Measurements from ENCODE around the gene FXYD7. TPM values are rescaled to one million over a fixed set of nuclear protein-coding genes. Genes with fewer than 3 reads are reported as not detected.

Gene FXYD7
- total and polyA plus RNA-seq, 4 experiments from 2014 or later = 5.5 to 11.1 (median 9.9) TPM

DNA sequence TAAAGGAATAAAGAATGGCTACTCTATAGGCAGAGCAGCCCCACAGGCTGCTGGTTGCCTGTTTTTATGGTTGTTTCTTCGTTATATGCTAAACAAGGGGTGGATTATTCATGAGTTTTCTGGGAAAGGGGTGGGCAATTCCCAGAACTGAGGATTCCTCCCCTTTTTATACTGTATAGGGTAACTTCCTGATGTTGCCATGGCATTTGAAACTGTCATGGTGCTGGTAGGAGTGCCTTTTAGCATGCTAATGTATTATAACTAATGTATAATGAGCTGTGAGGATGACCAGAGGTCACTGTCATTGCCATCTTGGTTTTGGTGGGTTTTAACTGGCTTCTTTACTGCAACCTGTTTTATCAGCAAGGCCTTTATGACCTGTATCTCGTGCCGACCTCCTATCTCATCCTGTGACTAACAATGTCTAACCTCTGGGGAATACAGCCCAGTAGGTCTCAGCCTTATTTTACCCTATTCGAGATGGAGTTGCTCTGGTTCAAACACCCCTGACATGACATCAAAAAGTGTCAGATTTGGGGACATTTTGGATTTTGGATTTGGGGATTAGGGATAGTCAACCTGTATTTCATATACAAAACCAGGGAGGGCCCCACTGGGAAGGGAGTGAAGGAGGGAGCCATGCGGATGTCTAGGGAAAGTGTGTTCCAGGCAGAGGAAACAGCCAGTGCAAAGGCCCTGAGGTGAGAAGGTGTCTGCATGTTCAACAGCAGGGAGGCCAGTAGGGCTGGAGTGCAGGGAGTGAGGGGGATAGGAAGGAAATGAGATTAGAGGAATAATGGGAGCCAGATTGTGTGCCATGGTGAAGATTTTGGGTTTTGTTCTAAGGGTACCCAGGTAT lies 22.4 kb downstream of the FXYD7 start:
- peak overlapping the region; percentile 7 to 87 (median 58) for H3K27ac Mint-ChIP-seq
- H3K4me1 Mint-ChIP-seq = peaks cover 32 to 85% (median 59%) of the 10 kb centered on the region in 4 donors
- peaks cover 0 to 26% (median 13%) of the 10 kb centered on the region in 8 donors for H3K9me3 Mint-ChIP-seq
- Histone ChIP-seq H3K27ac (ENCODE audit: low read depth, low read length) (no peak overlapping the region), H3K4me3 (ENCODE audit: low read length in 2 of 2) (no peak overlapping the region), H3K27me3 (ENCODE audit: insufficient read depth, low read length) (no peaks in the 10 kb centered on the region), H3K36me3 (ENCODE audit: insufficient read depth, low read length) (peaks cover 79% of the 10 kb centered on the region), H3K4me1 (ENCODE audit: insufficient read depth, low read length) (peaks cover 73% of the 10 kb centered on the region), H3K9me3 (ENCODE audit: control insufficient read depth in 1 of 2, low read length in 2 of 2) (peaks cover 0 to 8% of the 10 kb centered on the region in 2 donors)
- no peaks in the 10 kb centered on the region for H3K27me3 Mint-ChIP-seq
- intact Hi-C loops (cut with micrococcal nuclease) = no loop called here
- CTCF ChIA-PET (ENCODE audit: partially characterized antibody) = interaction anchor here (1.7 to 2.0 kb wide), 2 partner anchors 12 to 41 kb away, joined by 4 to 6 read pairs; no protein-coding TSS in a partner anchor
- POLR2A ChIA-PET (ENCODE audit: partially characterized antibody) = interaction anchor here (1.3 to 16.0 kb wide), 4 partner anchors 7 to 71 kb away, joined by 3 to 140 read pairs (median 55); partner anchors contain the start of gene FXYD5
- peak overlapping the region in 4 of 8 donors; percentile 25 to 59 (median 48) for H3K4me3 Mint-ChIP-seq
- H3K36me3 Mint-ChIP-seq = peaks cover 84 to 92% of the 10 kb centered on the region in 2 donors
- no peak for DNase-seq

- no peaks in the 10 kb centered on the region for H3K27me3 Mint-ChIP-seq
- H3K9me3 ChIP-seq (ENCODE audit: control insufficient read depth in 1 of 2, low read length in 2 of 2) = peaks cover 0 to 8% of the 10 kb centered on the region in 2 donors
- H3K9me3 Mint-ChIP-seq = peaks cover 0 to 26% (median 13%) of the 10 kb centered on the region in 8 donors
- H3K27ac ChIP-seq (ENCODE audit: low read depth, low read length) = peak overlapping the region; percentile 20
- H3K36me3 Mint-ChIP-seq = peaks cover 74 to 84% of the 10 kb centered on the region in 2 donors
- POLR2A ChIA-PET (ENCODE audit: partially characterized antibody) = interaction anchor here (0.6 to 16.0 kb wide), 9 partner anchors 8 to 98 kb away, joined by 3 to 140 read pairs (median 6); partner anchors contain the start of gene FXYD5
- H3K4me3 Mint-ChIP-seq = peak overlapping the region in 6 of 8 donors; percentile 34 to 75 (median 58)
- H3K36me3 ChIP-seq (ENCODE audit: insufficient read depth, low read length) = peaks cover 72% of the 10 kb centered on the region
- H3K27ac Mint-ChIP-seq = peak overlapping the region; percentile 82 to 95 (median 92)
- H3K27me3 ChIP-seq (ENCODE audit: insufficient read depth, low read length) = no peaks in the 10 kb centered on the region
- H3K4me3 ChIP-seq (ENCODE audit: low read length in 2 of 2) = no peak overlapping the region
- CTCF ChIA-PET (ENCODE audit: partially characterized antibody) = interaction anchor here (1.1 to 2.0 kb wide), 3 partner anchors 13 to 40 kb away, joined by 4 to 6 read pairs (median 5); no protein-coding TSS in a partner anchor
- intact Hi-C loops (cut with micrococcal nuclease) = no loop called here
- no peak for DNase-seq
- H3K4me1 Mint-ChIP-seq = peaks cover 30 to 79% (median 54%) of the 10 kb centered on the region in 4 donors
- peaks cover 67% of the 10 kb centered on the region for H3K4me1 ChIP-seq (ENCODE audit: insufficient read depth, low read length)
Observed at GRCh38 chr19:35166100-35167063, 23.3 kb downstream of the FXYD7 start.

DNA sequence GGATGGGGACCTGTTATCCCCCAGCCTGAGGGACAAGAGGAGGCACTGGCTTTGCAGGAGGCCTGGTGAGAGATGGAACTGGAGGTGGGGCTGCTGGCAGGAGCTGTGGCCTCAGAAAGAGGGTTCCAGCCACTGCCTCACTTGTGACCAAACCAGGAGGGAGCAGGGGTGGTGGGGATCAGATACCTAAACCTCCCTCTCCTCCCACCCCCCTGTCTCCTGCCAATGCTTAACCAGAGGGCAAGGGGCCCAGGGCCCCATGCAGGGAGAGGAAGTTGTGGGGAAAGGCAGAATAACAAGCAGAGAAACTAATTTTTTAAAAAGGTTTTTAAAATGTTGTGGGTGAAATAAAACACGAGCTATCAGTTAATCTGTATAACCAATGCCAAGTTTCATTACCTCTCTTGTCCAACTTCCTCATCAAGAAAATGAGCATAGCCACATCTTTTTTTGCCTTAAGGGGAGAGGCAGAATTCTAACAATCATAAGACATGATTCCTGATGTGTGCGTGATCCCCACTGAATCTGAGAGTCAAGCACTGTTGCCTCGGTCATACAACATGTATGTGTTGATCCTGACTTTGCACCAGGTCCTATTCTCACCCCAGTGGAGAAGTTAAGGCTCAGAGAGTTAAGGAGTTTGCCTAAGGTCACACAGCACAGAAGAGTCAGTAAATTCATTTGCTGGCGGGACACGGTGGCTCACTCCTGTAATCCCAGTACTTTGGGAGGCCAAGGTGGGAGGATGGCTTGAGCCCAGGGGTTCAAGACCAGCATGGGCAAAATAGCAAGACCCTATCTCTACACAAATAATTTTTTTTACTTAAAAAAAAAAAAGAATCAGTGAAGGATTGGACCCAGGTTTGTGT lies 24.4 kb downstream of the FXYD7 start:
- intact Hi-C loops (cut with micrococcal nuclease) = no loop called here
- Histone ChIP-seq H3K27ac (ENCODE audit: low read depth, low read length) (peak overlapping the region; percentile 20), H3K27me3 (ENCODE audit: insufficient read depth, low read length) (no peaks in the 10 kb centered on the region), H3K36me3 (ENCODE audit: insufficient read depth, low read length) (peaks cover 61% of the 10 kb centered on the region), H3K4me1 (ENCODE audit: insufficient read depth, low read length) (peaks cover 67% of the 10 kb centered on the region), H3K4me3 (ENCODE audit: low read length in 2 of 2) (no peak overlapping the region), H3K9me3 (ENCODE audit: control insufficient read depth in 1 of 2, low read length in 2 of 2) (peaks cover 0 to 8% of the 10 kb centered on the region in 2 donors)
- ChIA-PET POLR2A (ENCODE audit: partially characterized antibody) (interaction anchor here (0.6 to 16.0 kb wide), 11 partner anchors 9 to 97 kb away, joined by 3 to 140 read pairs (median 5); partner anchors contain the start of gene FXYD5), CTCF (ENCODE audit: partially characterized antibody) (interaction anchor here (1.1 to 2.0 kb wide), 4 partner anchors 8 to 39 kb away, joined by 3 to 6 read pairs (median 4); no protein-coding TSS in a partner anchor)
- peaks cover 32 to 80% (median 58%) of the 10 kb centered on the region in 4 donors for H3K4me1 Mint-ChIP-seq
- H3K27ac Mint-ChIP-seq = peak overlapping the region; percentile 82 to 95 (median 92)
- no peaks in the 10 kb centered on the region for H3K27me3 Mint-ChIP-seq
- H3K4me3 Mint-ChIP-seq = peak overlapping the region in 7 of 8 donors; percentile 50 to 75 (median 60)
- H3K9me3 Mint-ChIP-seq = peaks cover 0 to 21% (median 11%) of the 10 kb centered on the region in 8 donors
- H3K36me3 Mint-ChIP-seq = peaks cover 63 to 76% of the 10 kb centered on the region in 2 donors
- DNase-seq = peak in 3 of 5 donors; percentile 39 to 44 (median 42)

- Histone ChIP-seq H3K27me3 (ENCODE audit: insufficient read depth, low read length) (no peaks in the 10 kb centered on the region), H3K36me3 (ENCODE audit: insufficient read depth, low read length) (peaks cover 54% of the 10 kb centered on the region), H3K4me1 (ENCODE audit: insufficient read depth, low read length) (peaks cover 67% of the 10 kb centered on the region), H3K9me3 (ENCODE audit: control insufficient read depth in 1 of 2, low read length in 2 of 2) (peaks cover 0 to 8% of the 10 kb centered on the region in 2 donors), H3K4me3 (ENCODE audit: low read length in 2 of 2) (no peak overlapping the region), H3K27ac (ENCODE audit: low read depth, low read length) (peak overlapping the region; percentile 3)
- Mint-ChIP-seq H3K4me3 (peak overlapping the region in 4 of 8 donors; percentile 20 to 60 (median 48)), H3K27me3 (no peaks in the 10 kb centered on the region), H3K9me3 (peaks cover 0 to 21% (median 11%) of the 10 kb centered on the region in 8 donors), H3K27ac (peak overlapping the region; percentile 82 to 95 (median 91)), H3K36me3 (peaks cover 56 to 70% of the 10 kb centered on the region in 2 donors), H3K4me1 (peaks cover 31 to 80% (median 58%) of the 10 kb centered on the region in 4 donors)
- no peak for DNase-seq
- ChIA-PET POLR2A (ENCODE audit: partially characterized antibody) (interaction anchor here (0.7 to 16.0 kb wide), 7 partner anchors 10 to 885 kb away, joined by 3 to 140 read pairs (median 6); partner anchors contain the start of gene FXYD5), CTCF (ENCODE audit: partially characterized antibody) (interaction anchor here (0.7 to 1.2 kb wide), 3 partner anchors 9 to 300 kb away, joined by 3 read pairs; no protein-coding TSS in a partner anchor)
- intact Hi-C loops (cut with micrococcal nuclease) = no loop called here
Observed at GRCh38 chr19:35168196-35168595, 25.1 kb downstream of the FXYD7 start.

GRCh38 chr19:35169221-35169995 lies 26.4 kb downstream of the FXYD7 start:
- Histone ChIP-seq H3K4me3 (ENCODE audit: low read length in 2 of 2) (no peak overlapping the region), H3K4me1 (ENCODE audit: insufficient read depth, low read length) (peaks cover 61% of the 10 kb centered on the region), H3K27ac (ENCODE audit: low read depth, low read length) (no peak overlapping the region), H3K36me3 (ENCODE audit: insufficient read depth, low read length) (peaks cover 44% of the 10 kb centered on the region), H3K27me3 (ENCODE audit: insufficient read depth, low read length) (no peaks in the 10 kb centered on the region), H3K9me3 (ENCODE audit: control insufficient read depth in 1 of 2, low read length in 2 of 2) (peaks cover 0 to 8% of the 10 kb centered on the region in 2 donors)
- Mint-ChIP-seq H3K27ac (peak overlapping the region; percentile 81 to 95 (median 89)), H3K9me3 (peaks cover 0 to 19% (median 11%) of the 10 kb centered on the region in 8 donors), H3K4me1 (peaks cover 30 to 81% (median 60%) of the 10 kb centered on the region in 4 donors), H3K27me3 (no peaks in the 10 kb centered on the region), H3K36me3 (peaks cover 44 to 58% of the 10 kb centered on the region in 2 donors), H3K4me3 (peak overlapping the region in 5 of 8 donors; percentile 15 to 71 (median 55))
- ChIA-PET CTCF (ENCODE audit: partially characterized antibody) (interaction anchor here (0.5 to 1.6 kb wide), 3 partner anchors 11 to 66 kb away, joined by 3 to 4 read pairs (median 3); no protein-coding TSS in a partner anchor), POLR2A (ENCODE audit: partially characterized antibody) (interaction anchor here (0.8 to 16.0 kb wide), 5 partner anchors 10 to 78 kb away, joined by 3 to 140 read pairs (median 10); partner anchors contain the start of gene FXYD5)
- no peak for DNase-seq
- intact Hi-C loops (cut with micrococcal nuclease) = no loop called here
